BJ (cell line): Measurements from ENCODE around the gene ITGB4. TPM values are rescaled to one million over a fixed set of nuclear protein-coding genes. Genes with fewer than 3 reads are reported as not detected.
"Not testable (repeated sequence)": the region's sequence is repeated elsewhere in the genome, so short reads cannot be mapped to it uniquely, and the experiment has no call there.

ENCODE experiments used
- CTCF ChIA-PET: fragments of 350-600 bp; formaldehyde crosslinking; extraction: SDS; loops from one replicate; lab custom pipeline; 2021; ENCODE audit warnings: antibody characterized with exemption, inconsistent platforms; lab: Yijun Ruan, JAX
- POLR2A ChIA-PET: fragments of 300-600 bp; sonication (Branson Sonifier 250); formaldehyde crosslinking; extraction: SDS; loops from one replicate; lab custom pipeline; 2021; ENCODE audit warnings: antibody characterized with exemption; lab: Charles Lee
- DNase-seq: peaks from one replicate; pipeline ENCODE4 v3.0.0-alpha.2; 2011; ENCODE audit warnings: low read depth
- H3K27me3 ChIP-seq: 2 replicates; pipeline ENCODE4 v1.6.0; 2011; ENCODE audit warnings: low read length; ENCODE audit not compliant: control insufficient read depth, insufficient read depth
- H3K36me3 ChIP-seq: 2 replicates; pipeline ENCODE4 v1.5.1; 2011; ENCODE audit warnings: low read length; ENCODE audit not compliant: control insufficient read depth, insufficient read depth
- H3K4me3 ChIP-seq: 2 replicates; pipeline ENCODE4 v1.5.1; 2011; ENCODE audit warnings: low read depth, mild to moderate bottlenecking, control low read depth, low read length
- CTCF ChIP-seq: IDR thresholded peaks from 2 replicates; pipeline ENCODE4 v1.5.1; 2011; ENCODE audit warnings: low read depth, mild to moderate bottlenecking, control low read depth, inconsistent platforms, low read length, moderate library complexity; ENCODE audit not compliant: insufficient read depth
- polyA plus RNA-seq: library from polyadenylated mRNA; depleted of rRNA; stranded (reverse); fragments of >200 nt; gene quantifications from 2 replicates; pipeline ENCODE4 v1.2.3, GENCODE V29; 2011

Gene ITGB4
- polyA plus RNA-seq, 1 experiment: 2.3 TPM

GRCh38 chr17:75756451-75757085, 35.3 kb downstream of the ITGB4 start:
- Histone ChIP-seq H3K4me3 (no peak overlapping the region), H3K27me3 (no peaks in the 10 kb centered on the region), H3K36me3 (peaks cover 1% of the 10 kb centered on the region; the same call in 1 of the 2 replicates)
- DNase-seq: no peak
- no peak for TF ChIP-seq CTCF
- POLR2A ChIA-PET: no interaction called here
- CTCF ChIA-PET: interaction anchor here (1.6 kb wide), 1 partner anchor 123 kb away, joined by 5 read pairs; the partner anchor contains the start of gene SMIM5

- DNase-seq: no peak
- peaks cover 1% of the 10 kb centered on the region; the same call in 1 of the 2 replicates for H3K36me3 ChIP-seq
- no peak overlapping the region for H3K4me3 ChIP-seq
- ChIA-PET CTCF (interaction anchor here (1.6 kb wide), 1 partner anchor 124 kb away, joined by 5 read pairs; the partner anchor contains the start of gene SMIM5), POLR2A (no interaction called here)
- no peak for TF ChIP-seq CTCF
- no peaks in the 10 kb centered on the region for H3K27me3 ChIP-seq
These were observed 35.9 kb downstream of the ITGB4 start for GRCh38 chr17:75757086-75757681.

- POLR2A ChIA-PET: no interaction called here
- DNase-seq: no peak
These were observed 37.1 kb downstream of the ITGB4 start for GRCh38 chr17:75758131-75758905.

GRCh38 chr17:75759457-75759856, 38.2 kb downstream of the ITGB4 start:
- DNase-seq: no peak
- Histone ChIP-seq H3K4me3 (no peak overlapping the region), H3K27me3 (no peaks in the 10 kb centered on the region), H3K36me3 (peaks cover 3% of the 10 kb centered on the region)
- no peak for TF ChIP-seq CTCF
- ChIA-PET CTCF (interaction anchor here (0.6 to 6.4 kb wide), 6 partner anchors 10 to 158 kb away, joined by 3 to 63 read pairs (median 4); partner anchors contain the start of gene SMIM5), POLR2A (no interaction called here)

More at GRCh38 chr17:75758131-75758905, 37.1 kb downstream of the ITGB4 start:
- Histone ChIP-seq H3K36me3 (peaks cover 3% of the 10 kb centered on the region), H3K4me3 (no peak overlapping the region), H3K27me3 (no peaks in the 10 kb centered on the region)
- CTCF ChIA-PET: interaction anchor here (1.1 to 2.7 kb wide), 2 partner anchors 25 to 125 kb away, joined by 4 to 13 read pairs; partner anchors contain the start of gene SMIM5
- TF ChIP-seq CTCF: peak; percentile 29; the same call in 1 of the 2 replicates

GRCh38 chr17:75759978-75760640, 38.9 kb downstream of the ITGB4 start:
- H3K36me3 ChIP-seq, DNase-seq, POLR2A ChIA-PET, H3K27me3 ChIP-seq, H3K4me3 ChIP-seq: not testable (repeated sequence)
- CTCF ChIA-PET: interaction anchor here (0.6 to 6.4 kb wide), 8 partner anchors 11 to 158 kb away, joined by 3 to 63 read pairs (median 3); partner anchors contain the start of gene SMIM5
